CD4-positive, alpha-beta T cell treated with Interferon gamma for 1 hour (primary cell): ENCODE results near the gene DYDC1.
"Not testable (repeated sequence)": the region's sequence is repeated elsewhere in the genome, so short reads cannot be mapped to it uniquely, and the experiment has no call there.

ENCODE experiments used
- DNase-seq: peaks from one replicate; pipeline ENCODE4 v3.0.0-alpha.2; 2020

Gene DYDC1

DNA sequence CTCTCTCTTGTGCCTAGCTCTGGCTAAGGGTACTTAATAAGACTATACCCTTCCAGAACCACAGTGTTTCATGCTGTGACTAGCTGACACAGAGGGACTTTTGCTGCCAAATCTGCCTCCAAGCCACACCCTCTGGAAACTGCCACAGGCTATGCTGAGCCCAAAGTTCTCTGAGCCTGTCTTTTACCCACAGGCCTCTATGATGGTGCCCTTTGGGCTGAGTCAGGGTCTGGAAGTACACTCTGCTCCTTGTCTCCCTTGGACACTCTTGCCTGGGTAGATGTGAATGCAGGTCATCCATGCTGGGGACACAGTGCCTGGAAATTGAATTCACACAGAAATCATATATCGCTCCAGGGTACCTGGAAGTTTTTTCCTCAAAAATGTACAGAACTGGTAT is 22.6 kb downstream of the DYDC1 start:
- DNase-seq, result no peak

DNA sequence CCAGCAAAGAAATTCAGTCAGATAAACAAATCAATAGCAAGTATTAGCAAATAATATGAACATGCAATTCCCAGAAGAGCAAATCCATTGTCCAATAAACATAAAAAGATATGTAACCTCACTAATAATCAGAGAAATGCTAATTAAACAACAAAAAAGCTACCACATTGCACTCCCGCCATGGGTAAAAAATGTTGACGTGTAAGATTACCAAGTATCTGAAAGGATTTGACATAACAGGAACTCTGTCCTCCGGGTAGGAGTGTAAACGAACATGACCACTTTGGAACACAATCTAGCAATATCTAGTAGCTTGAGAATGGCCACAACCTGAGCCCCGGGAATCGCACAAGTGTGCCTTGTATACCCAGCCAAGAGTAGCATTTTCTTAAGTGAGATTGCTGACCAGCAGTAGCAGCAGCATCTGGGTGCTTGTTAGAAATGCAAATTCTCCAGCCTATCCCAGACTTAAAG is 31.6 kb downstream of the DYDC1 start:
- no peak for DNase-seq

DNA sequence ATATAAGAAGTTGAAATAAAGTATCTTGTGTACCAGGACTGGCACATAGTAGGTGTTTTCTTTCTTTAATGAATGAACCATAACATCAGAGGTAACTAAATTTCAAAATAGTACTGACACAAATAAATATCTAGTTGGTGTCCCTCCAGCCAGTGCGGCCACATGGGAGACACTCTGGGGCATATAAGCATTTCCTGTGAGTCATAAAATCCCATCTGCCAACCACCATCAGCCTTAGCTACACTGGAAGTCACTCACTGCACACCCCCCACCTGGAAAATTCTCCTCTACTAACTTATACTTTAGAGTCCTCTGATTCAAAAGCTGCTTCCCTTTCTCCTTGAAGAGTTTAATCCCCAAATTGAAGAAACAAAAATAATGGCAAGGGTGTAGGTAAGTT is 32.5 kb downstream of the DYDC1 start:
- no peak for DNase-seq

DNA sequence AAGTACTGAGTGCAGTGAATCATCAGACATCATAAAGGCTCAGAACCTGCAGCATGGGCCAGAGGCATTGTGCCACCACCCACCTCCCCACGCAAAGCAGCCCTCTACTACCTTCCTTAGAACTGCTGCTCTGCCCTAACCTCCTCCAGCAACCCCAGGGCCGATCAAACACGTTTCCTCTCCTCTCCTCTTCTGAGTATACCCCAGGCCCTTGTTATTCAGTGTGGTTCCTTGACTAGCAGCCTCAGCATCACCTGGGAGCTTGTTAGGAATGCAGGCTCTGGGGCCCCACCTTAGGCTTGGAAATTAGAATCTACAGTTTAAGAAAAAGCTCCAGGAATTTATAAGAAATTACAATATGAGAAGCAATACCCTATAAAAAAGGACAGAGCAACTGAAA is 33.2 kb downstream of the DYDC1 start:
- no peak for DNase-seq

DNA sequence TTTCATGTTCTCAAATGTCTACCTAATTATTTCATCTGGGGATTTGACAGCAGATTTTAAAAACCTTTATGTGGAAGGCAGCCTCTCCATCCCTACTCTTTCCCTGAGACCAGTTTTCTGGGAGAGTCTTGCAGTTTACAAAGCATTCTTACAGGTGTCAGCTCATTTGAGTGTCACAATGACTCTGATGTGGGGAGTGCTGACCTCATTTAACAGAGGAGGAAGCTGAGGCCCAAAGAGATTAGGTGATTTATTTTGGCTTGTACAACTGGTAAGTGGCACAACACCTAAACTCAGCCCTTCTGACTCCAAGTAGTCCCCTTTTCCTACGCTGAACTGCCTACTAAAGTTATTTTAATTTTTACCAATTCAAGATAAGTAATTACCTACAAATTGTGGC is 33.8 kb downstream of the DYDC1 start:
- no peak for DNase-seq

DNA sequence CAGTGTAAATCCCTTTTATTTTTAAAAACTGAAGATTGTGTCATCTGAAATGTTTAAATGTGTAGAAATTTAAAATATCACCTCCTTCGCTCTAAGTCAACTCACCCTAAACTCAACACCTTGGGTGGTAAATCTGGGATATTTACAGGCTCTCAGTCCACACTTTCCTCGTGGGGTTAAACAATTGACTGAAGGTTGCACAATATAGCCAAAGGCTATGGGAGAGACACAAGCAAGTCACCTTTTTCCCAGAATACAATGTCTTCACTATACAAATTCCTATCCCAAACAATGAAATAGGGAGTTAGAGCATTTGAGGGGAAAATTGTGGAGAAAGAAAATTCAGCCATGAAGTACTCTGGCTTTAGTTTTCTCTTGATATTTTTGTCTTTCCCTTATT is 34.4 kb downstream of the DYDC1 start:
- DNase-seq, result no peak

DNA sequence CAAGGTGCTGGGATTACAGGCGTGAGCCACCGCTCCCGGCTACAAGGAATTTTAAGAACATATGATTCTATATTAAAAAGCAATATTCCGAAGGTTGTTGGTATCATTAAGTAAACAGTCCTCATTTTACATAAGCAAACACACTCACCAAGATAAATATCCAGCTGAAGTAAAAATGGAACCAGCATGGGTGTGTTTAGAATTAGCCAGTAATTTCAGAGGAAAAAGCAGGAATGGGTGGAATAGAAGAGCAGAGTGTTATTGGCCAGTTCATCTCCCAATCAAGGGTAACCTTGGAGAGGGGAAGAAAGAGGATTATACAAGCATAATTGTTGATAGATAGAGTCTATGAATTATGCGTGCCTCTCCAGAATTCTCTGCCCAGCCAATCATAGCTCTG is 35.4 kb downstream of the DYDC1 start:
- no peak for DNase-seq

DNA sequence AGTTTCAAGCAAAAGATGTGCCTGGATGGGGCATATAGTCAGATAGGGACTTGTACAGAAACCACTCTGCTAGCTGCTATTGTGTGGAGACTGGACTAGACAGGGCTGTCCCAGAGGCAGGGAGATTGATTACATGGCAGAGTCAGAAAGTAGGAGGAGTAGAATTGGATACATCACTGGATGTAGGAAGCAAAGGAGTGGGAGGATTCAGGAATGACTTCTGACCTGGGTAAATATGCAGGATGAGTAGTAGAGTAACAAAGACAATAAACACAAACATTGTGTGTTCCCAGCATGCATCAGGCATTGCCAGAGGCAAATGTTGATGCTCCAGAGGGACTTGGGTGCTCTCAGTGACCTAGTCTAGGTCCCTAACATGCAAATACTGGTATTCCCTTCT is 36.2 kb downstream of the DYDC1 start:
- DNase-seq, result no peak

DNA sequence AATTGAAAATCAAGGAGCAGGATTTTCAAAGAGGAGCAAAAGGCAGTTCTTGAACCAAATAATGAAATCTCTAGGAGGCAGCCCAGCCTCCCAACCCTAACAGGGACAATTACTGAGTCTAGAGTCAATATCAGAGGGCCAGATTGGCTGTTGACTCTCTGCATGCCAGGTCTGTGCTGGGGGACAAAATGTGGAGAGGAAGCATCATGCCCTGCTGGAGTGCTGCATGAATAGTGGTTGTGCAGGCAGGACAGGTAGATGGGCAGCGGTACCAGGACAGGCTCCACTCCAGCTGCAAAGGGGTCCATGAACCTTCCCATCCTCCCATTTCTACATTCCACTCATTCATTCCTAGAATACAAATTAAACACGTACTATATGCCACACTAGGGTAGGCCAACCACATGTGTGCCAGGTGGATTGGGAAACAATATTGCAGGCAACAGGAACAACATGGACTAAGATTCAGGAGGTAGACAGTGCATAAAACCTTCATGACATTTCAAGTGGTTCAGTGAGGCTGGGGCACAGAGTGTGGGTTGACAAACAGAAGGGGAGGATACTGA is 36.7 kb downstream of the DYDC1 start:
- DNase-seq, result no peak

DNA sequence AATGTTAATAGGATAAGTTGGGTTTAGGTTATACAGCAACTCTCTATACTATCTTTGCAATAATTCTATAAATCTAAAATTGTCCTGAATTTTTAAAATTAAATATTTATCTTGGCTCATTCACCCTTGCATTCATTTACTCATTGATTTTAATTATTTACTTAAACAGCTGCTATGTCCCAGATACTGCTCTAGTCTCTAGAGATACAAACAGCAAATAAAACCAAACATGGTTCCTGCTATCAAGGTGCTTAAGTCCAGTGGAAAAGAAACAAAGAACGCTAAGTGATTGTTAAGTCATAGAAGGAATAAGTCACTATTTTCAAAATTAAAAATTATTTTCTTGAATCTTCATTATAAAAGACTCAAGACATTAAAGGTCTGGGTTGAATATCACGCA is 37.2 kb downstream of the DYDC1 start:
- DNase-seq, result no peak

DNA sequence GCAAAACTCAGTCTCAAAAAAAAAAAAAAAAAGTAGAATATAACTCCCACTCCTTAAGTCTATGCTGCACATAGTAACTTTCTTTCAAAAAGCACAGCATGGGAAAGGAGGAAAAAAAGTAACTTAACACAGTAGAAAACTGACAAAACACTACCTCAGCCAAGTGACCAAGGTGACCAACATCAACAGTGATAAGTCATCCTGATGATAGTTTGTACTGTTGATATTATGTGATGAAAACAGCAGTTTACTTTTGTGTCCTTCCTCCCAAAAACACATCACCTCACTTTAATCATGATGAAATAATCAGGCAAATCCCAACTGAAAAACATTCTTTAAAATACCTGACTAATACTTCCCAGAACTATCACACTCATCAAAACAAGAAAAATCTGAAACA is 37.8 kb downstream of the DYDC1 start:
- no peak for DNase-seq

DNA sequence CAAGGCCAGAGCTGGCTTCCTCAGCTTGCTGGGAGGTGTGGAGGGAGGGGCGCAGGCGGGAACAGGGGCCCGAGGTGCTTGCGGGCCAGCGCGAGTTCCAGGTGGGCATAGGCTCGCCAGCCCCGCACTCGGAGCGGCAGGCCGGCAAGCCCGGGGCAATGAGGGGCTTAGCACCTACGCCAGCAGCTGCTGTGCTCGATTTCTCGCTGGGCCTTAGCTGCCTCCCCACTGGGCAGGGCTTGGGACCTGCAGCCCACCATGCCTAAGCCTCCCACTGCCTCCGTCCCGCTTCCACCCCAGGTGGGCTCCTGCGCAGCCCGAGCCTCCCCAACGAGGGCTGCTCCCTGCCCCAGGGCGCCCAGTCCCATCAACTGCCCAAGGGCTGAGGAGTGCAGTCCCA is 41.2 kb downstream of the DYDC1 start:
- DNase-seq, result no peak

DNA sequence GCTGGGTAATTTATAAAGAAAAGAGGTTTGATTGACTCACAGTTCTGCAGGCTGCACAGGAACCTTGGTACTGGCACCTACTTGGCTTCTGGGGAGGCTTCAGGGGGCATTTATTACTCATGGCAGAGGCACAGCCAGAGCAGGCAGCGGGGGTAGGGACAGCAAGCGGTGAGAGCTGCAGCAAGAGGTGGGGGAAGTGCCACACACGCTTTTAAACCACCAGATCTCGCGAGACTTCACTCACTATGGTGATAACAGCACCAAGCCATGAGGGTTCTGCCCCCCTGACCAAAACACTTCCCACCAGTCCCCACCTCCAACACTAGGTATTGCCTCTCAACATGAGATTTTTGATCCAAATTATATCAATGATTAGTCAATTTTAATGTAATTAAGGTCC is 43.0 kb downstream of the DYDC1 start:
- no peak for DNase-seq

DNA sequence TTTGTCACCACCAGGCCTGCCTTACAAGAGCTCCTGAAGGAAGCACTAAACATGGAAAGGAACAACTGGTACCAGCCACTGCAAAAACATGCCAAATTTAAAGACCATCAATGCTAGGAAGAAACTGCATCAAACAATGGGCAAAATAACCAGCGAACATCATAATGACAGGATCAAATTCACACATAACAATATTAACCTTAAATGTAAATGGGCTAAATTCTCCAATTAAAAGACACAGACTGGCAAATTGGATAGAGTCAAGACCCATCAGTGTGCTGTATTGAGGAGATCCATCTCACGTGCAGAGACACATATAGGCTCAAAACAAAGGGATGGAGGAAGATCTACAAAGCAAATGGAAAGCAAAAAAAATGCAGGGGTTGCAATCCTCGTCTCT is 50.6 kb downstream of the DYDC1 start:
- not testable (repeated sequence) for DNase-seq

DNA sequence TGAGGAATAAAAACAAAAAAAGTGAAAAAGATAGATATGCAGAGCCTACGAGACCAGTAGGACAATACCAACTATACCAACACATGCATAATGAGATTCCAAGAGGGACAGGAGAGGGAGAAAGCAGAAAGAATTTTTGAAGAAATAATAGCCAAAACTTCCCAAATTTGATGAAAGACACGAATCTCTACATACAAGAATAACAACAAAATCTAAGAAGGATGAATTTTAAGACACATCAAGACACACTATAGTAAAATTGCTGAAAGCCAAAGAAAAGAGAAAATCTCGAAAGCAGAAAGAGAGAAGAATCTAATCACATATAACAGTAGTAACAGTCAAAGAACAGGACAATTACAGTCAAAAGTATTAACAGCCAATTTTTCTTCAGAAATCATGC is 59.6 kb downstream of the DYDC1 start:
- DNase-seq, result no peak

DNA sequence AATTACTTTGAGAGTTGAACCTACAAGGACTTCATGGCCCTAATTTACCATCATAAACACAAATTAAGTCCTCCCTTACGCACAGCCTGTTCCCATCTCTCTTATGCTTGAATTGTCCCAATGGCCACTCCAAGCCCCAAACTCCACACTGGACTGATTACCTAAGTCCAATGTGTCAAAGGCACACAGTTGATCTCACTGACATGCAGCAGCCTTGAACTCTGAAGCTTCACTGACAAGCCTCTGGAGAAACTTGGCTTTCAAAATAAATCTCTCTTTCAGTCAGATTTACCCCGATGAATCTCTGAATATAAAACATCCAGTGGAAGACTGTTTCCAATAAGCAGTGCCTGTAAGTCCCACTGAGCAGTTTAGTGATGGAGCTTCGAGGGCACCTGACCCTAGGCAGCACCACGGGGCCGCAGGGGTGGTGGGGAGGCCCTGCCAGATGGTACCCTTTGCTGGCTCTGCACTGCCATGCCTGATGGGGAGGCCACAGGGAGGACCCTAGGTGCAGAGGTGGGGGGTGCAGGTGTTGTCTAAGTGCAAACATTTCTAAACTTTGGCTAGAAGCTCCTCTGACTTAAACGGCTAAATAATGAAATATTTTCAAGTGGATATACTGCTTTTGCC is 63.8 kb downstream of the DYDC1 start:
- DNase-seq, result no peak

DNA sequence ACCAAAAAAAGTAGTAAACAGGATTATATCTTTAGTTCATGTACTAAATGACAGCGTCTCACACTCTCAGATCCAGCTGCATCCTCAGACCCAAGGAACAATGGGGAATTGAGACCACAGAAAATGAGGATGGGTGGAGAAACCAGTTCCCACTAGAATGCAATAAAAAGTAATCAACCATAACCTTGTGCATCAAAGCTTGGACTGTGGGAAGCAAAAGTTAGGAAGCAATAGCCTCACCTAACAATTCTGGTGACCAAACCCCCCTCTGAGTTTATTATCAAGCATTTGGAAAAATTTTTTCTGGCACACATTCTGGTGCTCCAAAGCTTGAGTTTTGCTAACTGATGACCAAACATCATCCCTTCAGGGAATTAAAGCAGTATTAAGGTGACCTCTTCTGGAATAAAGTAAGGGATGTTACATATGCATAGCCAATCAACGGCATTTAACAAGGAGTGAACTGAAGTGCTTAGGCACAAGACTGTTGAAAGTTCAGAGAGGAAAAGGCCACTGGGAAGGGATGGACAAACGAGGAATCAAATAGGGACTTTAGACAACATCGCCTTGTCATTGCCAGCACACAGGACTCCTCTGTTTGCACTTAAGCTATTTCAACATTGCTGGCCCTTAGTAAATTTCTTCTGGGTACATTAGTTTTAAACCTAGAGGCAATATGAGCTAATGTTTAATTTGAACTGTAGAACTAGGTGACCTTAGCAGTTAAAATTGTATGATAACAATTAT is 65.9 kb downstream of the DYDC1 start:
- DNase-seq, result no peak

DNA sequence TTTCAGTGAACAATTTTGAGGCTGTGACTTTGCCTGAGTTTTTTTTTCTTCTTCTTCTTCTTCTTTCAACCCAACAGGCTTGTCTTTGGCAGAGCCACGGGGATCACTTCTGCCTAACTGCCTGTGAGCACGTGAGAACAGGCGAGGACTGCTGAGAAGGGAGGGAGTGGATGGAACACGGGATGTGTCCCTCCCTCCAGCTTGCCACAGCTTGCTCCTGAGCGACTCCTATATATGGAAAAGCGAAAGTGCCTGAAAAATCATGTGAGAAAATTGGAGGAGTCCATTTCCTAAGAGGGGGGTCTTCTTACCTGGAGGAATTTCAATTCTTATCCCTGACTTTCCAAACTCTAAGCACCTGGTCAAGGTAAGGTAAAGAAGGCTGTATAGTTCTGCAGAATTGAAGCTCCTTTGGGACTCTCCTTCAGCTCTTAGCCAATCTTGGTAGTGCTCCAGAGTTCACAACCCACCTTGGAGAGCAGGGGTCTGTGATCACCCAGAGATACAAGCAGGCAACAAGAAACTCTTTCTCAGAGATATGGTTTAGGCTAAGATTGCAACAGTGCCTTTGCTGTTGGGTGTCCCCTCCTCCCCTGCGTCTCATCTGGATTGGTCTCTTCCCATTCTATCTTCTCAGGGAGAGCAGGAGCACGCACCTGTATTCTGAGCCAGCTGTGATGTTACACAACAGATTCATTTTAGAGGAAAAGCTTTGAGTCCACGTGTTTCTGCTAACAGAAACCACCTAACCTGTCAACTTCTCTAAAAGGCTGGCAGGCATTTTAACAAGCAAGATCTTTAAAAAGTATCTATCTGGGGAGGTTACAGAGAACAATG is 66.9 kb downstream of the DYDC1 start, which contains the start of gene MAT1A:
Gene MAT1A, minus strand, starts transcription at position 208 of the 837 bp plus-strand sequence. CDS start 235 bp downstream, outside the sequence.
- DNase-seq, result no peak

DNA sequence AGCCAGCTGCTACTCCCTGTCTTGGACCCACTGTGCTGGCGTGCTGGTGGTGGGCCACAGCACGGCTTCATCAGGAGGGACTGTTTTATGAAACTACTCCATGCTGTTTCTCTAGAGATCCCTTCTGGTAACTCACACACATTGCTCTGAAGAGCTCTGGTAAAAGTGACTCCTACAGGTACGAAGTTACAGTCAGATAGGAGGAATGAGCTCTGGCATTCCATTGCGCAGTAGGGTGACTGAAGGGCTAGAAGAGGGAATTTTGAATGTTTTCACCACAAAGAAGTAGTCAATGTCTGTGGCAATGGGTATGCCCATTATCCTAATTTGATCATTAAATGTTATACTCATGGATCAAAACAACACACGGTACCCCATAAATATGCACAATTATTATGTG is 67.7 kb downstream of the DYDC1 start:
- DNase-seq, result no peak
